DOHH2 (cell line): ENCODE data around the gene TVP23C.

Experiments
- CTCF ChIP-seq: fragments of 200-600 bp; sonication (generic); IDR thresholded peaks from one replicate; pipeline ENCODE4 v1.5.1; 2014; ENCODE audit warnings: antibody characterized with exemption, mild to moderate bottlenecking, low read depth, low read length; ENCODE audit not compliant: poor library complexity, severe bottlenecking
- EZH2phosphoT487 ChIP-seq: fragments of 200-600 bp; sonication (generic); IDR thresholded peaks from 2 replicates; pipeline ENCODE4 v1.6.1; 2017; ENCODE audit warnings: borderline replicate concordance, mild to moderate bottlenecking, antibody characterized with exemption, low read length, moderate library complexity, mixed read lengths

- TF ChIP-seq CTCF = no peak
- TF ChIP-seq EZH2phosphoT487 = no peak
Measured at GRCh38 chr17:15492186-15492585, 71.1 kb downstream of the TVP23C start.
